Choroid plexus epithelial cell (primary cell): ENCODE data around the gene QRFP.

ENCODE experiments used
- DNase-seq: peaks from one replicate; pipeline ENCODE4 v3.0.0-alpha.2; 2010; ENCODE audit warnings: low read depth
- H3K4me3 ChIP-seq: 2 replicates; pipeline ENCODE4 v1.5.1; 2011; ENCODE audit warnings: low read depth, mild to moderate bottlenecking, control low read depth, low read length, moderate library complexity
- CTCF ChIP-seq: conservative IDR thresholded peaks from 2 replicates; pipeline ENCODE4 v1.5.1; 2011; ENCODE audit warnings: low read depth, mild to moderate bottlenecking, control low read depth, inconsistent platforms, low read length, moderate library complexity

The QRFP gene

GRCh38 chr9:130905125-130905901 is 8.7 kb upstream of the QRFP start:
- no peak for TF ChIP-seq CTCF
- DNase-seq: no peak

GRCh38 chr9:130904070-130905044 is 7.7 kb upstream of the QRFP start:
- no peak for DNase-seq
- TF ChIP-seq CTCF: no peak
- no peak overlapping the region for H3K4me3 ChIP-seq

More at GRCh38 chr9:130905125-130905901, 8.7 kb upstream of the QRFP start:
- no peak overlapping the region for H3K4me3 ChIP-seq

- no peak for DNase-seq
- no peak for TF ChIP-seq CTCF
- H3K4me3 ChIP-seq: no peak overlapping the region
Observed at GRCh38 chr9:130903194-130904069, 6.8 kb upstream of the QRFP start.

- no peak overlapping the region for H3K4me3 ChIP-seq
- no peak for DNase-seq
- no peak for TF ChIP-seq CTCF
Observed at GRCh38 chr9:130902204-130903185, 5.9 kb upstream of the QRFP start.

GRCh38 chr9:130901498-130902203 is 5.0 kb upstream of the QRFP start:
- H3K4me3 ChIP-seq: no peak overlapping the region
- no peak for DNase-seq
- no peak for TF ChIP-seq CTCF
